NCI-H2171 treated with DMSO at 0.1 percent for 48 hours (cell line): Measurements from ENCODE around the gene FAR1.
"Not testable (repeated sequence)": the region's sequence is repeated elsewhere in the genome, so short reads cannot be mapped to it uniquely, and the experiment has no call there.

Experiments used
- DNase-seq: peaks from one replicate; lab custom pipeline; 2025; lab: John Stamatoyannopoulos, UW

The FAR1 gene

GRCh38 chr11:13668102-13668956 is at the start of gene FAR1:
TSS of gene FAR1 (plus strand) at chr11:13668668. CDS start at chr11:13694766, 26,098 bp downstream.
- DNase-seq, result peak; percentile 93

GRCh38 chr11:13620063-13620462 is 48.4 kb upstream of the FAR1 start:
- DNase-seq, result no peak

GRCh38 chr11:13626818-13627217 is 41.6 kb upstream of the FAR1 start:
- DNase-seq, result not testable (repeated sequence)

- DNase-seq, result peak; percentile 26
Observed at GRCh38 chr11:13628634-13629033, 39.8 kb upstream of the FAR1 start.

GRCh38 chr11:13629779-13630178 is 38.7 kb upstream of the FAR1 start:
- DNase-seq, result no peak

GRCh38 chr11:13635290-13635689 is 33.2 kb upstream of the FAR1 start:
- no peak for DNase-seq

- no peak for DNase-seq
Observed at GRCh38 chr11:13635804-13636203, 32.7 kb upstream of the FAR1 start.

- no peak for DNase-seq
Observed at GRCh38 chr11:13637125-13638069, 31.1 kb upstream of the FAR1 start.

GRCh38 chr11:13638422-13638821 is 30.0 kb upstream of the FAR1 start:
- DNase-seq, result no peak

GRCh38 chr11:13644997-13645687 is 23.3 kb upstream of the FAR1 start:
- DNase-seq, result no peak

GRCh38 chr11:13647391-13647790 is 21.1 kb upstream of the FAR1 start:
- DNase-seq, result no peak

GRCh38 chr11:13649619-13650018 is 18.8 kb upstream of the FAR1 start:
- DNase-seq, result no peak

GRCh38 chr11:13651515-13651914 is 17.0 kb upstream of the FAR1 start:
- DNase-seq, result not testable (repeated sequence)

GRCh38 chr11:13661074-13661623 is 7.3 kb upstream of the FAR1 start:
- DNase-seq, result no peak

- DNase-seq, result no peak
Observed at GRCh38 chr11:13663631-13664071, 4.8 kb upstream of the FAR1 start.

- DNase-seq, result no peak
Observed at GRCh38 chr11:13664351-13664750, 4.1 kb upstream of the FAR1 start.

GRCh38 chr11:13666708-13667107 is 1.8 kb upstream of the FAR1 start:
- no peak for DNase-seq

- peak; percentile 54 for DNase-seq
Observed at GRCh38 chr11:13667245-13667644, 1.2 kb upstream of the FAR1 start.

GRCh38 chr11:13667795-13668101 is 720 bp upstream of the FAR1 start:
- DNase-seq, result no peak

- peak; percentile 34 for DNase-seq
Observed at GRCh38 chr11:13668957-13669521, 571 bp downstream of the FAR1 start.
